ENCODE data around the gene NDOR1. TPM values are rescaled to one million over a fixed set of nuclear protein-coding genes. Genes with fewer than 3 reads are reported as not detected.

Gene NDOR1
- total RNA-seq, 1 donor from 2014 or later: 2.8 TPM

Other genes starting within 250 kb of the NDOR1 start
- gene PTGDS, start 228.2 kb upstream of the NDOR1 start, total RNA-seq: 1.7 TPM in 1 of 2 replicates, not detected in the other
- gene LCNL1, start 222.7 kb upstream of the NDOR1 start, total RNA-seq: 0.85 TPM in 1 of 2 replicates, not detected in the other
- gene PAXX, start 213.3 kb upstream of the NDOR1 start, total RNA-seq: 14.9 and 23.6 TPM in 2 replicates
- gene CLIC3, start 209.1 kb upstream of the NDOR1 start, total RNA-seq: 0.56 and 1.7 TPM in 2 replicates
- gene ABCA2, start 177.5 kb upstream of the NDOR1 start, total RNA-seq: 10.4 and 20.3 TPM in 2 replicates
- not detected in 2 replicates for gene FUT7, start 173.6 kb upstream of the NDOR1 start, total RNA-seq
- 14.6 and 20.3 TPM in 2 replicates for gene NPDC1, start 159.5 kb upstream of the NDOR1 start, total RNA-seq
- gene ENTPD2, start 151.6 kb upstream of the NDOR1 start, total RNA-seq: not detected in 2 replicates
- gene SAPCD2, start 135.1 kb upstream of the NDOR1 start, total RNA-seq: 0.85 and 10.4 TPM in 2 replicates
- 5.9 and 16.1 TPM in 2 replicates for gene UAP1L1, start 128.2 kb upstream of the NDOR1 start, total RNA-seq
- 67.3 and 120 TPM in 2 replicates for gene MAN1B1, start 118.7 kb upstream of the NDOR1 start, total RNA-seq
- gene DPP7, start 91.0 kb upstream of the NDOR1 start, total RNA-seq: 33.9 and 69.9 TPM in 2 replicates
- gene GRIN1, start 66.5 kb upstream of the NDOR1 start, total RNA-seq: under 0.01 and 0.19 TPM in 2 replicates
- not detected in 2 replicates for gene LRRC26, start 35.6 kb upstream of the NDOR1 start, total RNA-seq
- not detected in 2 replicates for gene TMEM210, start 33.6 kb upstream of the NDOR1 start, total RNA-seq
- gene ANAPC2, start 17.1 kb upstream of the NDOR1 start, total RNA-seq: 16.9 and 21.5 TPM in 2 replicates
- gene SSNA1, start 17.0 kb upstream of the NDOR1 start, total RNA-seq: 43.1 and 109 TPM in 2 replicates
- gene TPRN, start 5.0 kb upstream of the NDOR1 start, total RNA-seq: 4.2 and 7.7 TPM in 2 replicates
- 36.9 and 42.9 TPM in 2 replicates for gene TMEM203, start 52 bp upstream of the NDOR1 start, total RNA-seq
- gene RNF208, start 16.5 kb downstream of the NDOR1 start, total RNA-seq: 0.19 and 0.28 TPM in 2 replicates
- under 0.01 and 0.19 TPM in 2 replicates for gene CYSRT1, start 19.5 kb downstream of the NDOR1 start, total RNA-seq
- gene RNF224, start 21.8 kb downstream of the NDOR1 start, total RNA-seq: not detected in 2 replicates
- not detected in 2 replicates for gene SLC34A3, start 25.2 kb downstream of the NDOR1 start, total RNA-seq
- 99.2 and 1,104 TPM in 2 replicates for gene TUBB4B, start 35.6 kb downstream of the NDOR1 start, total RNA-seq
- gene STPG3, start 45.6 kb downstream of the NDOR1 start, total RNA-seq: not detected in 2 replicates
- 45.1 and 65.0 TPM in 2 replicates for gene NELFB, start 49.6 kb downstream of the NDOR1 start, total RNA-seq
- 13.8 and 31.1 TPM in 2 replicates for gene TOR4A, start 72.0 kb downstream of the NDOR1 start, total RNA-seq
- 0.28 and 0.77 TPM in 2 replicates for gene NRARP, start 96.6 kb downstream of the NDOR1 start, total RNA-seq
- 5.2 and 18.0 TPM in 2 replicates for gene EXD3, start 217.5 kb downstream of the NDOR1 start, total RNA-seq
- 0.28 TPM in 1 of 2 replicates, not detected in the other for gene NOXA1, start 217.7 kb downstream of the NDOR1 start, total RNA-seq
- not detected in 2 replicates for gene ENTPD8, start 235.7 kb downstream of the NDOR1 start, total RNA-seq